Measurements from ENCODE around the gene CCL11.

DNA sequence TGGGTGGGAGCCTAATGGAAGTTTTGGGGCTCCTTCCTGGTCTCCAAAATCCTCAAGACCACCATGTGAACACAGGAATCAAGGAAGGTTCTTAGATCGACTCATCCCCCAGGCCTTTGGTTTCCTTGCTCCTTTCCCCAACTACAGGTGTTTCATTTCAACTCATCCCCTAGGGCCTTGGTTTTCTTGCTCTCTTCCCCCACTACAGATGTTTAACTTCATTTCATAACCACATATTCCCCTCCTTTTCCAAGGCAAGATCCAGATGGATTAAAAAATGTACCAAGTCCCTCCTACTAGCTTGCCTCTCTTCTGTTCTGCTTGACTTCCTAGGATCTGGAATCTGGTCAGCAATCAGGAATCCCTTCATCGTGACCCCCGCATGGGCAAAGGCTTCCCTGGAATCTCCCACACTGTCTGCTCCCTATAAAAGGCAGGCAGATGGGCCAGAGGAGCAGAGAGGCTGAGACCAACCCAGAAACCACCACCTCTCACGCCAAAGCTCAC, at the start of gene CCL11:
- TF ChIP-seq, protein P1, sequence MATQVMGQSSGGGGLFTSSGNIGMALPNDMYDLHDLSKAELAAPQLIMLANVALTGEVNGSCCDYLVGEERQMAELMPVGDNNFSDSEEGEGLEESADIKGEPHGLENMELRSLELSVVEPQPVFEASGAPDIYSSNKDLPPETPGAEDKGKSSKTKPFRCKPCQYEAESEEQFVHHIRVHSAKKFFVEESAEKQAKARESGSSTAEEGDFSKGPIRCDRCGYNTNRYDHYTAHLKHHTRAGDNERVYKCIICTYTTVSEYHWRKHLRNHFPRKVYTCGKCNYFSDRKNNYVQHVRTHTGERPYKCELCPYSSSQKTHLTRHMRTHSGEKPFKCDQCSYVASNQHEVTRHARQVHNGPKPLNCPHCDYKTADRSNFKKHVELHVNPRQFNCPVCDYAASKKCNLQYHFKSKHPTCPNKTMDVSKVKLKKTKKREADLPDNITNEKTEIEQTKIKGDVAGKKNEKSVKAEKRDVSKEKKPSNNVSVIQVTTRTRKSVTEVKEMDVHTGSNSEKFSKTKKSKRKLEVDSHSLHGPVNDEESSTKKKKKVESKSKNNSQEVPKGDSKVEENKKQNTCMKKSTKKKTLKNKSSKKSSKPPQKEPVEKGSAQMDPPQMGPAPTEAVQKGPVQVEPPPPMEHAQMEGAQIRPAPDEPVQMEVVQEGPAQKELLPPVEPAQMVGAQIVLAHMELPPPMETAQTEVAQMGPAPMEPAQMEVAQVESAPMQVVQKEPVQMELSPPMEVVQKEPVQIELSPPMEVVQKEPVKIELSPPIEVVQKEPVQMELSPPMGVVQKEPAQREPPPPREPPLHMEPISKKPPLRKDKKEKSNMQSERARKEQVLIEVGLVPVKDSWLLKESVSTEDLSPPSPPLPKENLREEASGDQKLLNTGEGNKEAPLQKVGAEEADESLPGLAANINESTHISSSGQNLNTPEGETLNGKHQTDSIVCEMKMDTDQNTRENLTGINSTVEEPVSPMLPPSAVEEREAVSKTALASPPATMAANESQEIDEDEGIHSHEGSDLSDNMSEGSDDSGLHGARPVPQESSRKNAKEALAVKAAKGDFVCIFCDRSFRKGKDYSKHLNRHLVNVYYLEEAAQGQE (IDR thresholded peaks at IDR 0.05; ENCODE audit: borderline replicate concordance): no peak
- TF ChIP-seq EP300 (conservative IDR thresholded peaks at IDR 0.05; ENCODE audit: poor library complexity, severe bottlenecking) (no peak), POLR2AphosphoS5 (IDR thresholded peaks at IDR 0.05) (no peak), TAF1 (IDR thresholded peaks at IDR 0.05; ENCODE audit: low read depth) (no peak)
- TF ChIP-seq, protein P2, sequence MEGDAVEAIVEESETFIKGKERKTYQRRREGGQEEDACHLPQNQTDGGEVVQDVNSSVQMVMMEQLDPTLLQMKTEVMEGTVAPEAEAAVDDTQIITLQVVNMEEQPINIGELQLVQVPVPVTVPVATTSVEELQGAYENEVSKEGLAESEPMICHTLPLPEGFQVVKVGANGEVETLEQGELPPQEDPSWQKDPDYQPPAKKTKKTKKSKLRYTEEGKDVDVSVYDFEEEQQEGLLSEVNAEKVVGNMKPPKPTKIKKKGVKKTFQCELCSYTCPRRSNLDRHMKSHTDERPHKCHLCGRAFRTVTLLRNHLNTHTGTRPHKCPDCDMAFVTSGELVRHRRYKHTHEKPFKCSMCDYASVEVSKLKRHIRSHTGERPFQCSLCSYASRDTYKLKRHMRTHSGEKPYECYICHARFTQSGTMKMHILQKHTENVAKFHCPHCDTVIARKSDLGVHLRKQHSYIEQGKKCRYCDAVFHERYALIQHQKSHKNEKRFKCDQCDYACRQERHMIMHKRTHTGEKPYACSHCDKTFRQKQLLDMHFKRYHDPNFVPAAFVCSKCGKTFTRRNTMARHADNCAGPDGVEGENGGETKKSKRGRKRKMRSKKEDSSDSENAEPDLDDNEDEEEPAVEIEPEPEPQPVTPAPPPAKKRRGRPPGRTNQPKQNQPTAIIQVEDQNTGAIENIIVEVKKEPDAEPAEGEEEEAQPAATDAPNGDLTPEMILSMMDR (IDR thresholded peaks at IDR 0.05; ENCODE audit: poor library complexity, severe bottlenecking): no peak

Data from neural cell (in vitro differentiated cells).